ENCODE data around the gene CST7. TPM values are rescaled to one million over a fixed set of nuclear protein-coding genes. Genes with fewer than 3 reads are reported as not detected.

CST7 gene
- total and polyA plus RNA-seq, 2 of the 13 experiments (the other 11 are each of a cell fraction or from before 2014, with no cell fraction given), result not detected

DNA sequence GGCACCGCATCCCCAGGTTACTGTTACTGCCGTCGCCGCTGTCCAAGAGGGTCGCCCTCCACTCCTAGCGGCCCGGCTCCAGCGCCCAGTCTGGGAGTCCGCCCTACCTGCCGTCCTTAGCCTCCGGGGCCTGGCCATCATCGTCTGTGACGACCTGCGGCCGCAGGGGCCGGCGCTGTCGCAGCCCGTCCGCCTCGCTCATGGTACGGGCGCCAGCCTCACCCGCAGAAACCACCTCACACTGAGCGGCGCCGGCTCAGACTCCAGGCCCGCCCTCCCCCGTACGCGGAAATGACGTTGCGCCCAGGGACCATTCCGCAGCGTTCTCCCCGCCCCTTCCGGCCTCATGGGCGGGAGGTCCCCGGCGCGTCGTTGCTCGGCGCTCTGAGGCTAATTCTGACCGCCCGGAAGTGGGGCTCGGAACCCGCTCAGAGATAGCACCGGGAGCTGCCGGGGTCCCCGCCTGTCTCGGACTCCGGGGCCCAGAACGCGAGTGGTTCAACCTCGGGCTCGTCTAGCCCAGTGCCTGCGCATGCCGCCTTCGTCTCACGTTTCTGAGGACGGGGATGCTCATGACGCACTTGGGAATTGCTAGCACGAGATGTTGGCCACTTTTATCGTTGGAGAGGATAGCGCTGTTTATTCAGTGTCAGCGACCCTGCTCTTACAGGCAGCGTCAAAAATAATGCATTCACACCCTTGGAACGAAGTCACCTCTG is 43.6 kb downstream of the CST7 start, which contains the start of gene APMAP (continued):
- TF ChIP-seq, protein P1, sequence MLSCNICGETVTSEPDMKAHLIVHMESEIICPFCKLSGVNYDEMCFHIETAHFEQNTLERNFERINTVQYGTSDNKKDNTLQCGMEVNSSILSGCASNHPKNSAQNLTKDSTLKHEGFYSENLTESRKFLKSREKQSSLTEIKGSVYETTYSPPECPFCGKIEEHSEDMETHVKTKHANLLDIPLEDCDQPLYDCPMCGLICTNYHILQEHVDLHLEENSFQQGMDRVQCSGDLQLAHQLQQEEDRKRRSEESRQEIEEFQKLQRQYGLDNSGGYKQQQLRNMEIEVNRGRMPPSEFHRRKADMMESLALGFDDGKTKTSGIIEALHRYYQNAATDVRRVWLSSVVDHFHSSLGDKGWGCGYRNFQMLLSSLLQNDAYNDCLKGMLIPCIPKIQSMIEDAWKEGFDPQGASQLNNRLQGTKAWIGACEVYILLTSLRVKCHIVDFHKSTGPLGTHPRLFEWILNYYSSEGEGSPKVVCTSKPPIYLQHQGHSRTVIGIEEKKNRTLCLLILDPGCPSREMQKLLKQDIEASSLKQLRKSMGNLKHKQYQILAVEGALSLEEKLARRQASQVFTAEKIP (CRISPR knock-in tag; IDR thresholded peaks at IDR 0.05; ENCODE audit: borderline replicate concordance), result no peak
- TF ChIP-seq ZNF550 (CRISPR knock-in tag; IDR thresholded peaks at IDR 0.05; ENCODE audit: borderline replicate concordance), result no peak
- TF ChIP-seq ZNF232 (CRISPR knock-in tag; IDR thresholded peaks at IDR 0.05; ENCODE audit: borderline replicate concordance), result peak; percentile 99
- TF ChIP-seq ZNF614 (CRISPR knock-in tag; IDR thresholded peaks at IDR 0.05; ENCODE audit: borderline replicate concordance), result peak; percentile 93; the same call in 1 of the 2 replicates
- peak; percentile 86; the same call in 1 of the 2 replicates for TF ChIP-seq MEIS1 (CRISPR knock-in tag; IDR thresholded peaks at IDR 0.05; ENCODE audit: borderline replicate concordance)
- TF ChIP-seq, protein P2, sequence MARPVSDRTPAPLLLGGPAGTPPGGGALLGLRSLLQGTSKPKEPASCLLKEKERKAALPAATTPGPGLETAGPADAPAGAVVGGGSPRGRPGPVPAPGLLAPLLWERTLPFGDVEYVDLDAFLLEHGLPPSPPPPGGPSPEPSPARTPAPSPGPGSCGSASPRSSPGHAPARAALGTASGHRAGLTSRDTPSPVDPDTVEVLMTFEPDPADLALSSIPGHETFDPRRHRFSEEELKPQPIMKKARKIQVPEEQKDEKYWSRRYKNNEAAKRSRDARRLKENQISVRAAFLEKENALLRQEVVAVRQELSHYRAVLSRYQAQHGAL (CRISPR knock-in tag; IDR thresholded peaks at IDR 0.05; ENCODE audit: not compliant biosample characterization), result peak; percentile 86
- TF ChIP-seq ZNF296 (CRISPR knock-in tag; conservative IDR thresholded peaks at IDR 0.05), result 0 out of 2 replicates have a peak, but pooled peaks have one; percentile 78
- peak; percentile 65; the same call in 1 of the 2 replicates for TF ChIP-seq PPARG (CRISPR knock-in tag; conservative IDR thresholded peaks at IDR 0.05)
- peak; percentile 97 for TF ChIP-seq SNAI1 (CRISPR knock-in tag; IDR thresholded peaks at IDR 0.05; ENCODE audit: borderline replicate concordance)
- TF ChIP-seq MEF2D (CRISPR knock-in tag; IDR thresholded peaks at IDR 0.05), result peak; percentile 92
- TF ChIP-seq ZNF781 (CRISPR knock-in tag; IDR thresholded peaks at IDR 0.05; ENCODE audit: borderline replicate concordance, not compliant biosample characterization), result peak; percentile 98
- peak; percentile 89 for TF ChIP-seq IKZF4 (CRISPR knock-in tag; IDR thresholded peaks at IDR 0.05; ENCODE audit: borderline replicate concordance, low read depth, not compliant biosample characterization)
- TF ChIP-seq, protein P3, sequence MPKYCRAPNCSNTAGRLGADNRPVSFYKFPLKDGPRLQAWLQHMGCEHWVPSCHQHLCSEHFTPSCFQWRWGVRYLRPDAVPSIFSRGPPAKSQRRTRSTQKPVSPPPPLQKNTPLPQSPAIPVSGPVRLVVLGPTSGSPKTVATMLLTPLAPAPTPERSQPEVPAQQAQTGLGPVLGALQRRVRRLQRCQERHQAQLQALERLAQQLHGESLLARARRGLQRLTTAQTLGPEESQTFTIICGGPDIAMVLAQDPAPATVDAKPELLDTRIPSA (CRISPR knock-in tag; IDR thresholded peaks at IDR 0.05; ENCODE audit: borderline replicate concordance), result no peak; the same call in none of the 2 replicates
- TF ChIP-seq, protein P4, sequence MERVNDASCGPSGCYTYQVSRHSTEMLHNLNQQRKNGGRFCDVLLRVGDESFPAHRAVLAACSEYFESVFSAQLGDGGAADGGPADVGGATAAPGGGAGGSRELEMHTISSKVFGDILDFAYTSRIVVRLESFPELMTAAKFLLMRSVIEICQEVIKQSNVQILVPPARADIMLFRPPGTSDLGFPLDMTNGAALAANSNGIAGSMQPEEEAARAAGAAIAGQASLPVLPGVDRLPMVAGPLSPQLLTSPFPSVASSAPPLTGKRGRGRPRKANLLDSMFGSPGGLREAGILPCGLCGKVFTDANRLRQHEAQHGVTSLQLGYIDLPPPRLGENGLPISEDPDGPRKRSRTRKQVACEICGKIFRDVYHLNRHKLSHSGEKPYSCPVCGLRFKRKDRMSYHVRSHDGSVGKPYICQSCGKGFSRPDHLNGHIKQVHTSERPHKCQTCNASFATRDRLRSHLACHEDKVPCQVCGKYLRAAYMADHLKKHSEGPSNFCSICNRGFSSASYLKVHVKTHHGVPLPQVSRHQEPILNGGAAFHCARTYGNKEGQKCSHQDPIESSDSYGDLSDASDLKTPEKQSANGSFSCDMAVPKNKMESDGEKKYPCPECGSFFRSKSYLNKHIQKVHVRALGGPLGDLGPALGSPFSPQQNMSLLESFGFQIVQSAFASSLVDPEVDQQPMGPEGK (CRISPR knock-in tag; IDR thresholded peaks at IDR 0.05), result peak; percentile 88
- peak; percentile 82; the same call in 1 of the 2 replicates for TF ChIP-seq ZNF557 (CRISPR knock-in tag; IDR thresholded peaks at IDR 0.05)
- peak; percentile 98 for TF ChIP-seq ZNF883 (CRISPR knock-in tag; IDR thresholded peaks at IDR 0.05; ENCODE audit: not compliant biosample characterization)
- peak; percentile 62; the same call in 1 of the 2 replicates for TF ChIP-seq MAFG (CRISPR knock-in tag; IDR thresholded peaks at IDR 0.05)
- TF ChIP-seq, protein P5, sequence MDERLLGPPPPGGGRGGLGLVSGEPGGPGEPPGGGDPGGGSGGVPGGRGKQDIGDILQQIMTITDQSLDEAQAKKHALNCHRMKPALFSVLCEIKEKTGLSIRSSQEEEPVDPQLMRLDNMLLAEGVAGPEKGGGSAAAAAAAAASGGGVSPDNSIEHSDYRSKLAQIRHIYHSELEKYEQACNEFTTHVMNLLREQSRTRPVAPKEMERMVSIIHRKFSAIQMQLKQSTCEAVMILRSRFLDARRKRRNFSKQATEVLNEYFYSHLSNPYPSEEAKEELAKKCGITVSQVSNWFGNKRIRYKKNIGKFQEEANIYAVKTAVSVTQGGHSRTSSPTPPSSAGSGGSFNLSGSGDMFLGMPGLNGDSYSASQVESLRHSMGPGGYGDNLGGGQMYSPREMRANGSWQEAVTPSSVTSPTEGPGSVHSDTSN (CRISPR knock-in tag; IDR thresholded peaks at IDR 0.05), result no peak
- no peak; the same call in 1 of the 2 replicates for TF ChIP-seq EHMT2 (IDR thresholded peaks at IDR 0.05; ENCODE audit: borderline replicate concordance, low read depth, low read length)
- TF ChIP-seq JDP2 (CRISPR knock-in tag; IDR thresholded peaks at IDR 0.05; ENCODE audit: borderline replicate concordance), result no peak; the same call in 1 of the 2 replicates

Data from HepG2 (cell line).